NOMO-1 treated with DMSO at 0.1 percent for 48 hours (cell line): ENCODE measurements around the gene AMPH.
"Not testable (repeated sequence)": the region's sequence is repeated elsewhere in the genome, so short reads cannot be mapped to it uniquely, and the experiment has no call there.

Experiments
- DNase-seq: peaks from one replicate; lab custom pipeline; 2025; ENCODE audit not compliant: unreplicated experiment; lab: John Stamatoyannopoulos, UW

The AMPH gene

DNA sequence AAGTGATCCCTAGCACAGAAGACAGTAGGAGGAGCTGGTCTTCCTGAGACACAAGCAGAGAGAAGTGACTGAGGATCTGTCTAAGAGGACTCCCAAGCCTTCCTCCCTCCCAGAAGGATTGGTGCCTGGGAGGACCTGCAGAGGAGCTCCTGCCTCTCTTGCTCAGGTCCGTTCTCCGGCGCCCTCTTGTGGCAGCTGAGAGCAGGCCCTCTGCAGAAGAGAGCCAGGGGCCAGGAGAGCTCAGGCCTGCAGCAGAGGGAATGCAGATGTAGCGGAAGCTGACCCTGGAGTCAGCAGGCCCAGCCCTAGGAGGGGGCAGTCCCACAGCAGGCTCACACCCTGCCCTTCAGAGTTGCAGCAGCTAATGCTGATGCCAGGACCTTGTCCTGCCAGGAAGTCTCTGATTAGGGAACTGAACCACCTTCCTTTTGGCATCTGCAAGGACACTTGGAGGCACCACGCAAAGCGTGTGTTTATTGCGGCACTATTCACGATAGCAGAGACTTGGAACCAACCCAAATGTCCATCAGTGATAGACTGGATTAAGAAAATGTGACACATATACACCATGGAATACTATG is 276.8 kb downstream of the AMPH start:
- DNase-seq = not testable (repeated sequence)

DNA sequence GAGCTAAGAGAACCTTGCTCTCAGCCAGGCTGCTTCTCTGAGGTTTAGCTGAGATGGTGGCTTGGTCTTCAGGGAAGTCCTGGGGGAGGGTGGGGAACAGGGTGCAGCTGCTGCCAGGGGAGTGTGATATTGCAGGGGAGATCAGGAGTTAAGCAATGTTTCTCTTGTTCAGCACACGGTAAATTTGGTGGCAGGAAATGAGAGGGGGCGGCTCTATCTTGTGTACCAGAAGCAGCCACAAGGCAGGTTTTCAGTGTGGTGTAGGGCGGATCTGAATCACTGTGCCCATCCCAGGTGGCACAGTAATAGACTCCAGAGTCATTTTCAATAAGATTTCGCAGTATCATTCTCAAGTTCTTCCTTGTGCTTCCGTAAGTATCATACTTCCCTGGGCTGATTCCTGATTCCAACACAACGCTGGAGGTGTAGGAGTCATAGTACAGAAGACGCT is 277.7 kb downstream of the AMPH start:
- DNase-seq = not testable (repeated sequence)

DNA sequence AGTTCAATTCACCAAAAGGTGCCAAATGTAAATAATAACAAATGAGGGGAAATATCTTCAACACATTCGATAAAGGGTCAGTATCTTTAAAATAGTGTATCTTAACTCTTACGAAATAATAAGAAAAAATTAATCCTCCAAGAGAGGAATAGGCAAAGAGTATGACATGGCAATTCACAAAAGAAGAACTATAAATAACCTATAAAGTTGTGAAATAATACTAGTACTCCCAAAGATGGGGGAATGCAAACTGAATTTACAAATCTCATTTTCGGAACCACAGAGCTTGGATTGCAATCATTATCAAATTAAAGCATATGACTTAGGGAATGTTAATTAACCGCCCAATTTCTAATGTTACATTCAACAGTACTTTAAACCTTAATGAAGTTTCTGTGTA is 279.6 kb downstream of the AMPH start:
- peak; percentile 42 for DNase-seq

DNA sequence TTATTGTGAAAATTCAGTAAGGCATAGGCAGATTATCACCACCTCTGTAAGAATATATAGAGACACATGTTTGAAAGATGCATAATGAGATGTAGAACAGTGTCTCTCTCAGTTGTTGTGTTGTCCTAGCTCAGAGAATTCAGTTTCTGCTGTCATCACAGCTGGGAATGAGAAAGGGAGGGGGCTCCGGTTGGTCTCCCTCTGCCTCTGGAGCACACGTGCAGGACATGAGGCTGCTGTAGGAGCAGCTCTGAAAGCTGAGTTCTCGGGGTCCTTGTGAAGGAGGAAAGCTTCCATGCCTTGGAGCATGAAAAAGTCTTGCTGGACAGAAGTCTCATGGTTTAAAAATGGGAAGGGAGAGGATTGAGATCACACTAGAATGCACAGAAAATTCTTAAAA is 280.4 kb downstream of the AMPH start:
- DNase-seq = not testable (repeated sequence)

DNA sequence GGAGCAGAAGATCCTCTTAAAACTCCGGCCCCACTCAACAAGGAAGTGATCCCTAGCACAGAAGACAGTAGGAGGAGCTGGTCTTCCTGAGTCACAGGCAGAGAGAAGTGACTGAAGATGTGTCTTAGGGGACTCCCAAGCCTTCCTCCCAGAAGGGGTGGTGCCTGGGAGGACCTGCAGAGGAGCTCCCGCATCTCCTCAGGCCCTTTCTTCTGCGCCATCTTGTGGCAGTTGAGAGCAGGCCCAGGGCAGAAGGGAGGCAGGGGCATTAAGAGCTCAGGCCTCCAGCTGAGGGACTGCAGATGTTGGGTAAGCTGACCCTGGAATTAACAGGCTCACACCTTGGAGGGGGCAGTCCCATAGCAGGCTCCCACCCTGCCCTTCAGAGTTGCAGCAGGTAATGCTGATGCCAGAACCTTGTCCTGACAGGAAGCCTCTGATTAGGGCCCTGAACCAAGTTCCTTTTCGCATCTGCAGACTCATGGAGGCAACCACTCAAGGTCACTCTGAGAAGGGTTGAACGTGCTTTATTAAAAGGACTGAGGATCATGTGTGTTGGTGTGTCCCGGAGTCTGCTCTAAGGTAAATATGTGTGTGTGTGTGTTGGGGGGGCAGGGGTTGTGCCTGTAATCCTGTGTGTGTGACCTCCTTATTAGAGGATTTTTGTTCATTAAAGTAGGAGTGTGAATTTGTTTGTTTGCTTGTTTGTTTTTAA is 281.1 kb downstream of the AMPH start:
- peak; percentile 63 for DNase-seq

DNA sequence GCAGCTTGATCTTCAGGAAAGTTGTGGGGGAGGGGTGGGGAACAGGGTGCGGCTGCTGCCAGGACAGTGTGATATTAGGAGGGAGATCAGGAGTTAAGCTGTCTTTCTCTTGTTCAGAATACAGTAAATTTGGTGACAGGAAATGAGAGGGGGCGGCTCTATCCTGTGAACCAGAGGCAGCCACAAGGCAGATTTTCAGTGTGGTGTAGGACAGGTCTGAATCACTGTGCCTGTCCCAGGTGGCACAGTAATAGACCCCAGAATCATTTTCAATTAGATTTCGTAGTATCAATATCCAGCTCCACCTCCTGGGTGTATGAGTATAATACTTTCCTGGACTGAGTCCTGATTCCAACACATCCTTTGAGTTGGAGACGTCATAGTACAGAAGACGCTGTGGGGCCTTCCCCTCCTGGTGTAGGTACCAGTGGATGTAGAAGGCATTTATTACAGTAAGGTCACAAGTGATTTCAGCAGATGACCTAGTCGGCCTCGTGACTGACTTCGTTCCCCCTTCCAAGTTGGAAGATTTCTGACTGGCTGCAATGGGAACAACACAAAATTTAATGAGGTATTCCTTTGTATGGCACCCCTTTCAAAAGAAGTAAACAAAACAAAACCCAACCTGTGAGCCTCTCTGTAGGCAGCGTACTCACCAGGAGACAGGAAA is 281.9 kb downstream of the AMPH start:
- DNase-seq = not testable (repeated sequence)

DNA sequence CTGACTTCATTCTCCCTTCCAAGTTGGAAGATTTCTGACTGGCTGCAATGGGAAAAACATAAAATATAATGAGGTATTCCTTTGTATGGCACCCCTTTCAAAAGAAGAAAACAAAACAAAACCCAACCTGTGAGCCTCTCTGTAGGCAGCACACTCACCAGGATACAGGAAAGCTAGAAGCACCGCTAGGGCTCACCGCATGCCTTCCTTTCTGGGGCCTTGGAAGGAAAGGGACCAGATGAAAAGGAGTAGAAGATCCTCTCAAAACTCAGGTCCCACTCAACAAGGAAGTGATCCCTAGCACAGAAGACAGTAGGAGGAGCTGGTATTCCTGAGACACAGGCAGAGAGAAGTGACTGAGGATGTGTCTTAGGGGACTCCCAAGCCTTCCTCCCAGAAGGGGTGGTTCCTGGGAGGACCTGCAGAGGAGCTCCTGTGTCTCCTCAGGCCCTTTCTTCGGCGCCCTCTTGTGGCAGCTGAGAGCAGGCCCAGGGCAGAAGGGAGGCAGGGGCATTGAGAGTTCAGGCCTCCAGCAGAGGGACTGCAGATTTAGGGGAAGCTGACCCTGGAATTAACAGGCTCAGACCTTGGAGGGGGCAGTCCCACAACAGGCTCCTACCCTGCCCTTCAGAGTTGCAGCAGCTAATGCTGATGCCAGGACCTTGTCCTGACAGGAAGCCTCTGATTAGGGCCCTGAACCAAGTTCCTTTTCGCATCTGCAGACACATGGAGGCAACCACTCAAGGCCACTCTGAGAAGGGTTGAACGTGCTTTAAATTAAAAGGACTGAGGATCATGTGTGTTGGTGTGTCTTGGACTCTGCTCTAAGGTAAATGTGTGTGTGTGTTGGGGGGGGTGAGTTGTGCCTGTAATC is 285.6 kb downstream of the AMPH start:
- DNase-seq = peak; percentile 57

DNA sequence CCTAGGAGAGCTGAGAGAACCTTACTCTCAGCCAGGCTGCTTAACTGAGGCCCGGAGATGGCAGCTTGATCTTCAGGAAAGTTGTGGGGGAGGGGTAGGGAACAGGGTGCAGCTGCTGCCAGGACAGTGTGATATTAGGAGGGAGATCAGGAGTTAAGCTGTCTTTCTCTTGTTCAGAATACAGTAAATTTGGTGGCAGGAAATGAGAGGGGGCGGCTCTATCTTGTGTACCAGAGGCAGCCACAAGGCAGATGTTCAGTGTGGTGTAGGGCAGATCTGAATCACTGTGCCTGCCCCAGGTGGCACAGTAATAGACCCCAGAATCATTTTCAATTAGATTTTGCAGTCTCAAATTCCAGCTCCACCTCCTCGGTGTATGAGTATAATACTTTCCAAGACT is 286.4 kb downstream of the AMPH start:
- not testable (repeated sequence) for DNase-seq

DNA sequence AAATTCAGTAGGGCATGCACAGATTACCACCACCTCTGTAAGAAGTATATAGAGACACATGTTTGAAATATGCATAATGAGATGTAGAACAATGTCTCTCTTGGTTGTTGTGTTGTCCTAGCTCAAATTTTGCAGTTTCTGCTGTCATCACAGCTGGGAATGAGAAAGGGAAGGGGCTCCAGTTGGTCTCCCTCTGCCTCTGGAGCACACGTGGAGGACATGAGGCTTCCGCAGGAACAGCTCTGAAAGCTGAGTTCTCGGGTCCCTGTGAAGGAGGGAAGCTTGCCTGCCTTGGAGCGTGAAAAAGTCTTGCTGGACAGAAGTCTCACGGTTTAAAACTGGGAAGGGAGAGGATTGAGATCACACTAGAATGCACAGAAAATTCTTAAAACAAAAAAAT is 289.0 kb downstream of the AMPH start:
- DNase-seq = not testable (repeated sequence)

DNA sequence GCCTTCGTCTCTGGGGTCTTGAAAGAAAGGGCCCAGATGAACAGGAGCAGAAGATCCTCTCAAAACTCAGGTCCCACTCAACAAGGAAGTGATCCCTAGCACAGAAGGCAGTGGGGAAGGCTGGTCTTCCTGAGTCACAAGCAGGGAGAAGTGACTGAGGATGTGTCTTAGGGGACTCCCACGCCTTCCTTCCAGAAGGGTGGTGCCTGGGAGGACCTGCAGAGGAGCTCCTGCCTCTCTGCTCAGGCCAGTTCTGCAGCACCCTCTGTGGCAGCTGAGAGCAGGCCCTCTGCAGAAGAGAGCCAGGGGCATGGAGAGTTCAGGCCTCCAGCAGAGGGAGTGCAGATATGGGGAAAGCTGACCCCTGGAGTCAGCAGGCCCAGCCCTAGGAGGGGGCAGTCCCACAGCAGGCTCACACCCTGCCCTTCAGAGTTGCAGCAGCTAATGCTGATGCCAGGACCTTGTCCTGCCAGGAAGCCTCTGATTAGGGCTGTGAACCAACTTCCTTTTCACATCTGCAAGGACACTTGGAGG is 289.9 kb downstream of the AMPH start:
- DNase-seq = not testable (repeated sequence)

DNA sequence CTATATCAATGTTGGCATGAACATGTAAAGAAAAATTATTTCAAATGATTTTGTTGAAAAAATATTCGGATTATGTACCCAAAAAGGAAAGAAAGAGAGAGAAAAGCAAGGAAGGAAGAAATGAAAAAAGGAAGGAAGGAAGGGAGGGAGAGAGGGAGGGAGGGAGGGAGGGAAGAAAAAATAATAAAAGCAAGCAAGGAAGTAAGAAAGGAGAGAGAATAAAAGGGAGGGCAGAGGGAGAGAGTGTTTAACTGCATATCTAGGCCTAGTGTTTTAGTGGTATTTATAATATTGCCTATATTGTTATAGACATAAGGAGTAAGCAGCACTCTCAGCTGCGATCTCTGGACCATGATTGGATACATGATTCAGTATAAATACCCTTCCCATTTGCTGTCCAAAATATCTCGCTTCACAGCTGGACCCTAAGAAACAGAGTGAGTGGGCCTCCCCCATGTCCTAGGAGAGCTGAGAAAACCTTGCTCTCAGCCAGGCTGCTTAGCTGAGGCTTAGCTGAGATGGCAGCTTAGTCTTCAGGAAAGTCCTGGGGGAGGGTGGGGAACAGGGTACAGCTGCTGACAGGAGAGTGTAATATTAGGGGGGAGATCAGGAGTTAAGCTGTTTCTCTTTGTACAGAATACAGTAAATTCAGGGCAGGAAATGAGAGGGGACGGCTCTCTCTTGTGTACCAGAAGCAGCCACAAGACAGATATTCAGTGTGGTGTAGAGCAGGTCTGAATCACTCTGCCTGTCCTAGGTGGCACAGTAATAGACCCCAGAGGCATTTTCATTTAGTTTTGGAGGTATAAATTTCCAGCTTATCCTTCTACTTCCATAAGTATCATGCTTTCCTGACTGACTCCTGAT is 291.0 kb downstream of the AMPH start:
- DNase-seq = no peak

DNA sequence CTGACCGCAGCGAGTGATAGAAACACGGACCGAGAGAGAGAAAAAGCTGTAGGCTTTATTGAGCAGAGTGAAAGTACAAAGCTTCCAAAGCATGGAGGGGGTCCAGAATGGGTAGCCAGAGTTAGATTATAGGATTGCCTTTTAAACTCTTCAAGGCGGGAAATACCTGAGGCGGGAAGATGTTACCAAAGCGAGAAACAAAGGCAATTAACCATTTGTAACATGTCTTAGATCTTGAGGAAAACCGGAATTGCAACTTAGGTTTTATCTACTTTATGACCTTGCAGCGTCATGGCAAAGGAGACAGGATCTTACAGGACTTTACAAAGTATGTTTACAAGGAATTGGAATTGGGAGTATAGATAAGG is 295.0 kb downstream of the AMPH start:
- not testable (repeated sequence) for DNase-seq

DNA sequence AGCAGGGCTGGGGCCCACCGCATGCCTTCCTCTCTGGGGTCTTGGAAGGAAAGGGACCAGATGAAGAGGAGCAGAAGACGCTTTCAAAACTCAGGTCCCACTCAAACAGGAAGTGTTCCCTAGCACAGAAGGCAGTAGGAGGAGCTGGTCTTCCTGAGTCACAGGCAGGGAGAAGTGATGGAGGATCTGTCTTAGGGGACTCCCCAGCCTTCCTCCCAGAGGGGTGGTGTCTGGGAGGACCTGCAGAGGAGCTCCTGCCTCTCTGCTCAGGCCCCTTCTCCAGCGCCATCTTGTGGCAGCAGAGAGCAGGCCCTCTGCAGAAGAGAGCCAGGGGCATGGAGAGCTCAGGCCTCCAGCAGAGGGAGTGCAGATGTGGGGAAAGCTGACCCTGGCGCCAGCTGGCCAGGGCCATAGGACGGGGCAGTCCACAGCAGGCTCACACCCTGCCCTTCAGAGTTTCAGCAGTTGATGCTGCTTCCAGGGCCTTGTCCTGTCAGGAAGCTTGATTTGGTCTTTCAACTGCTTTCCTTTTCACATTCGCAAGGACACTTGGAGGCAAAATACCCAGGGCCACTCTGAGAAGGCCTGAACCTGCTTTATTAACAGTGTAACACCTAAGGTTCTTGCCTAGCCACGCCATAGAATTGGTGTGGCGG is 295.6 kb downstream of the AMPH start:
- DNase-seq = peak; percentile 93

DNA sequence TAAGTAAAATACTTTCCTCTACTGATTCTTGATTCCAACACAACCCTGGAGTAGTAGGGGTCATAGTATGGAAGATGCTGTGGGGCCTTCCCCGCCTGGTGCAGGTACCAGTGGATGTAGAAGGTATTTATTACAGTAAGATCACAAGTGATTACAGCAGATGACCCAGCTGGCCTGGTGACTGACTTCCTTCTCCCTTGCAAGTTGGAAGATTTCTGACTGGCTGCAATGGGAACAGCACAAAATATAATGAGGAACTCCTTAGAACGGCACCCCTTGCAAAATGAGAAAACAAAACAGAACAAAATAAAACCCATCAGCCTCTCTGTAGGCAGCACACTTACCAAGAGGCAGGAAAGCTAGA is 296.1 kb downstream of the AMPH start:
- DNase-seq = peak; percentile 85

DNA sequence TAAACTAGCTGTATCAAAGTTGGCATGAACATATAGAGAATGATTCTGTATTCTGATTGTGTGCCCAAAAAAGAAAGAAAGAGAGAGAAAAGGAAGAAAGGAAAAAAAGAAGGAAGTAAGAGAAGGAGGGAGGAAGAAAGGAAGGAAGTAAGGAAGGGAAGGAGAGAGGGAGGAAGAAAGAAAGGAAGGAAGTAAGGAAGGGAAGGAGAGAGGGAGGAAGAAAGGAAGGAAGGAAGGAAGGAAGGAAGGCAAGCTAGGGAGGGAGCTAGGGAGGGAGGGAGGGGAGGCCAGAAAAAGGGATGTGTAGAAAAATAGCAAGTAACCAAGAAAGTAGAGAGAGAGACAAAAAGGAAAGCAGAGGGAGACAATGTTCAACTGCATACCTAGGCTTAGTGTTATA is 297.0 kb downstream of the AMPH start:
- no peak for DNase-seq
